HG03565 (cell line): ENCODE results near the gene ARID3A.

ENCODE experiments used
- ATAC-seq: cut with Tn5 transposase; IDR thresholded peaks from one replicate; pipeline ENCODE4 v1.9.1; 2021; ENCODE audit warnings: mild to moderate bottlenecking, moderate library complexity; ENCODE audit not compliant: unreplicated experiment

The ARID3A gene

DNA sequence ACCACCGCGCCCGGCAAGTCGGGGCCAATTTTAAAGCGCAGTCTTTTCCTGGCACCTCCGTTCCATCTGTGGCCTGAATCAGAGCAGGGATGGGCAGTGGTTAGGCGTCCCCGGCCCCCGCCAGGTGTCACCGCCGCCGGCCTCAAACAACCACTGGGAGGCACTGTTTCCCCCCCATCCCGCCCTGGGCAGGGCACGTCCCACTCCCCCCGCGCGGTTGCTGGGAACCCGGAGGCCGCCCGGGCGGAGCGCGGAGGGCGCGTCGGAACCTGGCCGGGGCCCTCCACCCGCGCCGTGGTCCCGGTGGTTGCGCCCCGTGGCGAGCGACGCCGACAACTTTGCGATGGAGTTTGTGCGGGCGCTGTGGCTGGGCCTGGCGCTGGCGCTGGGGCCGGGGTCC is 74.3 kb downstream of the ARID3A start, which contains the start of gene GRIN3B:
GRIN3B (plus strand) TSS at position 325 of the 400 bp plus-strand sequence; CDS start at position 344, 19 bp downstream.
- ATAC-seq: no peak

DNA sequence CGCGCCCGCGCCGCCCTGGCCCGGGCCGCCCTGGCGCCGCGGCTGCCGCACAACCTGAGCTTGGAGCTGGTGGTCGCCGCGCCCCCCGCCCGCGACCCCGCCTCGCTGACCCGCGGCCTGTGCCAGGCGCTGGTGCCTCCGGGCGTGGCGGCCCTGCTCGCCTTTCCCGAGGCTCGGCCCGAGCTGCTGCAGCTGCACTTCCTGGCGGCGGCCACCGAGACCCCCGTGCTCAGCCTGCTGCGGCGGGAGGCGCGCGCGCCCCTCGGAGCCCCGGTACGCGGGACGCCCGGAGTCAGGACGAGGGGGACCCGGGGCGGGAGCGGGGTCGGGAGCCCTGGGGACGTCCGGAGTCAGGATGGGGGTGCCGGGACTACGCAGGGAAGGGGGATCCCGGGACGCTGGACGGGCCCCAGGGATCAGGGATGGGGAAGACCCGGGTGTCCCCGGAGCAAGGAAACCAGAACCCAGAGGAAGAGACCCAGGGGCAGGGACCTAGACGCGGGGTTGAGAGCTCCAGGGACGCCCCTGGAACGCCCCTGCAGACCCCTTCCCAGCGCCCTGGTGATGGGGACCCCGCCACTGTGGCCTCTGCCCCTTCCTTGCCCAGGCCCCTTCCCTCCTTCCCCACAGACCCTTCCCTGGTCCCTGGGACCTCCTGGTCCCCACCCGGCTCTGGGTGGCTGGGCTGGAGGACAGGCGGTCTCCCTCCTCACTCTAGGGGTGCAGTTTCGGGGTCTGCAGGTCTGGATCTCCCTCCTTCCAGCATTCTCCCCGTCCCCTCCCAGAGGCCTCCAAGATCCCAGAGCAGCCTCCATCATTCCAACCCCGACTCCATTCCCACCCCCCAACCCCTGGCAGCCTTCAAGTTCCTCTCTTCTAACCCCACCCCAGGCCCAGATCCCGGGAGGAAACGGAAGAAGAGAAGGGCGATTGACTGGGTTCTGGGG is 75.0 kb downstream of the ARID3A start:
- no peak for ATAC-seq

DNA sequence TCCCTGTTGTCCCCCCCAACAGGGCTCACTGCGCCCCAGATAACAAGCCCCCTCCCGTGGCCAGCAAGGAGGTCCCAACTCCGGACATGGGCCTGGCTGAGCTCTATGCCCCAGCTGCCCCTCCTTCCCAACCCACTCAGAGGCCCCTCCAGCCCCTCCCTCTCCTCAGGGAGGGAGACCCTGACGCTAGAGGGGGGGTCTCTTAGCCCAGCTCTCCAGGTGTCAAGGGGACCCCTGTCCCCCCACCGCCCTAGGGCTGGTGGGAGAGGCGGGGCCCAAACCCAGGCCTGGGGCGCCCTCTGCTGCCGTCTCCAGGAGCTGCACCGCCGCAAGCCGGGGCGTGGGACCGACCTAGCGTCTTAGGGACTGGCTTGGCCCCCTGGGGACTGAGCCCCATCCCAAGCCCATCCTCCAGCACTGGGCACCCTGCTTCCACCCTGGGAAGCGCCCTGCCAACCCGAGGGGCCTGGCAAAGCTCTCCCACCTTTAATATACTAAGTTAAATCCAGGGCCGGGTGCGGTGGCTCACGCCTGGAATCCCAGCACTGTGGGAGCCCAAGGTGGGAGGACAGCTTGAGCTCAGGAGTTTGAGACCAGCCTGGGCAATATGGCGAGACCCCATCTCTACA is 75.8 kb downstream of the ARID3A start:
- no peak for ATAC-seq

DNA sequence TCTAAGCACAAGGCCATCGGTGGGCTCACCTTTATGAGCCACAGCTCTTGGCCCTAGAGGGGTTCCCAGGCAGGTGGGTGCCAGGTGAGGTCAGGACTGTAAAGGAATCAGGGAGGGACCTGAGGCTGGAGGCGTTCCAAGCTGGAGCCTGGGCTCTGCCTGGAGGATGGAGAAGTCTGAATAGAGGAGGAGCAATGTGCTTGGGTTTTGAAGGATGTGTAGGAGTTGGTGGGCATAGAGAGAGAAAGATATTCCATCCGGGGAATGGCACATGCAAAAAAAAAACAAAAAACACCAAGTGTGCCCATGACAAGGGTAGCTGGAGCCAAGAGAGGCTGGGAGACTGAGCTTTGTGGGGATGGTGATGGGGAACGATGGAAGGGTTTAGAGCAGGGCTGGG is 76.8 kb downstream of the ARID3A start:
- no peak for ATAC-seq

DNA sequence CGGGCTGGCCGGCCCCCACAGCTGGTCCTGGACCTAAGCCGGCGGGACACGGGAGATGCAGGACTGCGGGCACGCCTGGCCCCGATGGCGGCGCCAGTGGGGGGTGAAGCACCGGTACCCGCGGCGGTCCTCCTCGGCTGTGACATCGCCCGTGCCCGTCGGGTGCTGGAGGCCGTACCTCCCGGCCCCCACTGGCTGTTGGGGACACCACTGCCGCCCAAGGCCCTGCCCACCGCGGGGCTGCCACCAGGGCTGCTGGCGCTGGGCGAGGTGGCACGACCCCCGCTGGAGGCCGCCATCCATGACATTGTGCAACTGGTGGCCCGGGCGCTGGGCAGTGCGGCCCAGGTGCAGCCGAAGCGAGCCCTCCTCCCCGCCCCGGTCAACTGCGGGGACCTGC is 77.4 kb downstream of the ARID3A start:
- no peak for ATAC-seq

DNA sequence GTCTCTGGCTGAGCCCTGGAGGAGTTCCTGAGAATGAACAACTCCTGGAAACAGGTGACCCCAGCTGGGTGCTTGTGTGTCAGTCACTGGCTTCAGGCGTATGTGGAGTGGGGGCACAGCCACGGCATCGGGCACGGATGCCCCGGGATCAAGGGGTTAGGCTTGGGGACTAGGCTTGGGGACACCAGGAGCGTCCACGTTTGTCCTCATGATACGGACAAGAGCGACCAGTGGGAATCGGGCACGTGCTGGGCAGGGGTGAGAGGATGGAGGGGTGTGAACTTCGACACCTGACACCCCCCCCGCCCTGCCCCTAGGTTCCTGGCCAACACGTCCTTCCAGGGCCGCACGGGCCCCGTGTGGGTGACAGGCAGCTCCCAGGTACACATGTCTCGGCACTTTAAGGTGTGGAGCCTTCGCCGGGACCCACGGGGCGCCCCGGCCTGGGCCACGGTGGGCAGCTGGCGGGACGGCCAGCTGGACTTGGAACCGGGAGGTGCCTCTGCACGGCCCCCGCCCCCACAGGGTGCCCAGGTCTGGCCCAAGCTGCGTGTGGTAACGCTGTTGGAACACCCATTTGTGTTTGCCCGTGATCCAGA is 78.5 kb downstream of the ARID3A start:
- no peak for ATAC-seq

DNA sequence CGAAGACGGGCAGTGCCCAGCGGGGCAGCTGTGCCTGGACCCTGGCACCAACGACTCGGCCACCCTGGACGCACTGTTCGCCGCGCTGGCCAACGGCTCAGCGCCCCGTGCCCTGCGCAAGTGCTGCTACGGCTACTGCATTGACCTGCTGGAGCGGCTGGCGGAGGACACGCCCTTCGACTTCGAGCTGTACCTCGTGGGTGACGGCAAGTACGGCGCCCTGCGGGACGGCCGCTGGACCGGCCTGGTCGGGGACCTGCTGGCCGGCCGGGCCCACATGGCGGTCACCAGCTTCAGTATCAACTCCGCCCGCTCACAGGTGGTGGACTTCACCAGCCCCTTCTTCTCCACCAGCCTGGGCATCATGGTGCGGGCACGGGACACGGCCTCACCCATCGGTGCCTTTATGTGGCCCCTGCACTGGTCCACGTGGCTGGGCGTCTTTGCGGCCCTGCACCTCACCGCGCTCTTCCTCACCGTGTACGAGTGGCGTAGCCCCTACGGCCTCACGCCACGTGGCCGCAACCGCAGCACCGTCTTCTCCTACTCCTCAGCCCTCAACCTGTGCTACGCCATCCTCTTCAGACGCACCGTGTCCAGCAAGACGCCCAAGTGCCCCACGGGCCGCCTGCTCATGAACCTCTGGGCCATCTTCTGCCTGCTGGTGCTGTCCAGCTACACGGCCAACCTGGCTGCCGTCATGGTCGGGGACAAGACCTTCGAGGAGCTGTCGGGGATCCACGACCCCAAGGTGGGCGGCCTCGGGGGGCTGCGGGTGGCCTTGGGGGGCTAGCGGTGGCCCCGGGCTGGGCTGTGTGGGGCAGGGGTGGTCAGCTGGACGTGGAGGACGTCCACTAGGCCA is 79.2 kb downstream of the ARID3A start:
- ATAC-seq: no peak

DNA sequence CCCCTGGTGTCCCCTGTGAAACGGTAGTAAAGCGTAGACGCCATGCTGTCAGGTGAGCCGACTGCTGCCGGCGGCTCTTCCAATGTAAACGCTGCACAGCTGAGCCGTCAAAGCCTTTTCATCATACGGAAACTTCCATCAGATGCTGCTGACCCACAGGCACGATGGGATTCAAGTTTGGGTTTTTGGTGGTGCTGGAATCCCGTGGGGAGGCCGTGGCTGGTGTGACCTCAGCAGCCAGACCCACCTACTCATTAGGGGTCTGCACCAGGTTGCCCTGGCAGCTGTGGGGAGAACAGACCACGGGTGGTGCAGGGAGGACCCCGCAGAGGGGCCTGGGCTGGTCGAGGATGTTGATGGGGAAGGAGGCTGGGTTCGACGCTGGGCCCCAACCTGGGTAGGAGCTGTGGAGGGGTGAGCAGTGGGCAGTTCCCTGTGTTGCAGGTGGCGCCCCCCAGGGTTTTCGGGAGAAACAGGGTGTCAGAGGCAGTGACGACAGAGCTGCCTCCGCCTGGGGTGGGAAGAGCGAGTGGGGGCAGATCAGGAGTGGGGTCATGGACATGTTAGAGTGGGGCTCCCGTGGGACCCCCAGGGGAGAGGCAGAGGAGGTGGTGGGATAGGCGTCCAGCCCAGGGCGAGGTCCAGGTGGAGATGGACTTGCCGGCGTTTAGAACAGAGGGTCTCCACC is 81.0 kb downstream of the ARID3A start:
- no peak for ATAC-seq

DNA sequence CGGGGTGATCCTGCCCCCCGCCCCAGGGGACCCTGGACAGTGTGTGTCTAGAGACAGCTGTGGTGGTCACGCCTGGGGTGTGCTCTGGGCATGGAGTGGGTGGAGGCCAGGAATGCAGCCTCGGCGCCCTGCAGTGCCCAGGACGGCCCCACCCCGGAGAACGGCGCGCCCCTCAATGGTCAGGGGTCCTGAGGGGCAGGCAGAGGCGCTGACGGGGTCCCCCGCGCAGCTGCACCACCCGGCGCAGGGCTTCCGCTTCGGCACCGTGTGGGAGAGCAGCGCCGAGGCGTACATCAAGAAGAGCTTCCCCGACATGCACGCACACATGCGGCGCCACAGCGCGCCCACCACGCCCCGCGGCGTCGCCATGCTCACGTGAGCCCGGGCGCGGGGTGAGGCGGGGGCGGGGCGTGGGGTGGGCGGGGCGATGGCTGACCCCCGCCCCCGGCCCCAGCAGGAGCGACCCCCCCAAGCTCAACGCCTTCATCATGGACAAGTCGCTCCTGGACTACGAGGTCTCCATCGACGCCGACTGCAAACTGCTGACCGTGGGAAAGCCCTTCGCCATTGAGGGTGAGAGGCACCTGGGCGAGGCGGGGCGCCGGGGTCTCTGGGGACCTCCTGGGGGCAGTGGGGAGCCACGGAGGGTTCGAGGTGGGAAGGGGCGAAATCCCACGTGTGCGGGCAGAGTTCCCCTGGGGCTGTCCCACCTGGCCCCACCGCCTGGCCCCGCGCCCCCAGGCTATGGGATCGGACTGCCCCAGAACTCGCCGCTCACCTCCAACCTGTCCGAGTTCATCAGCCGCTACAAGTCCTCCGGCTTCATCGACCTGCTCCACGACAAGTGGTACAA is 81.8 kb downstream of the ARID3A start:
- ATAC-seq: no peak

DNA sequence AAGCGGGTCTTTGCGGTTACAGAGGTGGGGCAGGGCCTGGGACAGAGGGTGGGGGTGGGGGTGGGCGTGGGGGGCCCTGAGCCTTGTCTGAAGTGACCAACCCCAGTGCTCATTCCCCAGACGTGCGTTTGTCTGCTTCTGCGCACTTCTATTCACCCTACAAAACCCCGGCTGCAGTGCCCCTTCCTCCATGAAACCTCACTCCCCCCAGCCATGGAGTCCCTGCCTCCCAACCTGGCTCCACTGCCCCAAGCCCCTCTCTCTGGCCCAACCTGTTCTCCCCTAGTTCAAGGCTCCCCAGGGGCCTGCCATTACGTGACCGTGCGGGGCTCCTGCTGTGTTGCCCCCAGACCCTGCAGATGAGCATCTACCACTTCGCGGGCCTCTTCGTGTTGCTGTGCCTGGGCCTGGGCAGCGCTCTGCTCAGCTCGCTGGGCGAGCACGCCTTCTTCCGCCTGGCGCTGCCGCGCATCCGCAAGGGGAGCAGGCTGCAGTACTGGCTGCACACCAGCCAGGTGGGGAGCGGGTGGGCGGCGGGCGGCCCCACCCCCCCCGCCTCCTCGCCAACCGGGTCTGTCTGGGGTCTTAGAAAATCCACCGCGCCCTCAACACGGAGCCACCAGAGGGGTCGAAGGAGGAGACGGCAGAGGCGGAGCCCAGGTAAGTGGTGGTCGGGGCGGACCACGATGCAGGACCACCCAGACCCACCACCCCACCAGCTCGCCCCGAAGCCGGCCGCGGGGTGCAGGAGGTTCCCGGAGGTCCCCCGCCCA is 82.6 kb downstream of the ARID3A start:
- ATAC-seq: no peak

DNA sequence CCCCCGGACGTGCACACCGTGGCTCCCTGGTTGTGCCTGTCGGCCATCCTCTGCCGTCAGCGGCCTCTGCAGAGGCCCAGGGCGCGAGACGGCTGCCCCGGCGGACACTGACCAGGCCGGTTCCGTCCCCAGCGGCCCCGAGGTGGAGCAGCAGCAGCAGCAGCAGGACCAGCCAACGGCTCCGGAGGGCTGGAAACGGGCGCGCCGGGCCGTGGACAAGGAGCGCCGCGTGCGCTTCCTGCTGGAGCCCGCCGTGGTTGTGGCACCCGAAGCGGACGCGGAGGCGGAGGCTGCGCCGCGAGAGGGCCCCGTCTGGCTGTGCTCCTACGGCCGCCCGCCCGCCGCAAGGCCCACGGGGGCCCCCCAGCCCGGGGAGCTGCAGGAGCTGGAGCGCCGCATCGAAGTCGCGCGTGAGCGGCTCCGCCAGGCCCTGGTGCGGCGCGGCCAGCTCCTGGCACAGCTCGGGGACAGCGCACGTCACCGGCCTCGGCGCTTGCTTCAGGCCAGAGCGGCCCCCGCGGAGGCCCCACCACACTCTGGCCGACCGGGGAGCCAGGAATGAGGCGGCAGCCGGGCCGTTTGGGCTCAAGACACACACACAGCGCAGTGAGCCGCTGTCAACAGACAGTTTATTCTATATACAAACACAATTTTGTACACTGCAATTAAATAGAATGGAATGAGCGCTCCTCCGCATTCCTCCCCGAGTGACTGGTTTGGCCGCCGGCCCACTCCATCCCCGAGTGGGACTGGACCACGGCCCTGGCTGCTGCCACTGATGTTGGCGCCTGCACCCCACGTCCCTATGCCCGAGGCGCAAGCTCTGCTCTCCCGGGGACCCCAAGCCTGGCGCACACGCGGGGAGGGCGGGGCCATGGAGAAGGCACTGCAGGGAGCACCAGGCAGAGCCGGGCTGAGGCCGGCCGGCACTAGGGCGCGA is 83.5 kb downstream of the ARID3A start:
- ATAC-seq: no peak

DNA sequence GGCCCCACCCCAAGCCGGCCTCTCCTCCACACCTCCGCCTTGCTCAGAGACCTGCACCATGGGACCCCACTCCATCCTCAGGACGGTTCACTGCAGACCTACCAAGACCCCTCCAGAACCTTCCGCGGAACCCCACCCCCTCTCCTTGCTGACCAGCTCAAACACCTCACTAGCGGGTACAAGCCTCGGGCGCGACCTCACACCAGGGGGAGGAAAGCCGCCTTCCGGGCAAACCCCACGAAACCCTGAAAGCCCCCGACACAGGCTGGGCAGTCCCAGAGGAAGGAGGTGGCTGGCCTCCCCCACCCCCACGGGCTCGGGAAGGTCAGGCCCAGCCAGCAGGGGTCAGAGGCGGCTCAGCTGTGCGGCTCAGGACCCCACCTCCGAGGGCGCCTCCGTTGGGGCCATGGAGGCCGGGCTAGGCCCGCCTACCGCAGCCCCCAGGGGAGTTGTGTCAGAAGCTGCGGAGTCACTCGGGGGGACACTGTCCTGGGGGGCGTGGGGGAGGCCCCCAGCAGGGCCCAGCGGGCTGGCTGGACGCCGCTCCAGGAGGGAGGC is 84.2 kb downstream of the ARID3A start:
- no peak for ATAC-seq

DNA sequence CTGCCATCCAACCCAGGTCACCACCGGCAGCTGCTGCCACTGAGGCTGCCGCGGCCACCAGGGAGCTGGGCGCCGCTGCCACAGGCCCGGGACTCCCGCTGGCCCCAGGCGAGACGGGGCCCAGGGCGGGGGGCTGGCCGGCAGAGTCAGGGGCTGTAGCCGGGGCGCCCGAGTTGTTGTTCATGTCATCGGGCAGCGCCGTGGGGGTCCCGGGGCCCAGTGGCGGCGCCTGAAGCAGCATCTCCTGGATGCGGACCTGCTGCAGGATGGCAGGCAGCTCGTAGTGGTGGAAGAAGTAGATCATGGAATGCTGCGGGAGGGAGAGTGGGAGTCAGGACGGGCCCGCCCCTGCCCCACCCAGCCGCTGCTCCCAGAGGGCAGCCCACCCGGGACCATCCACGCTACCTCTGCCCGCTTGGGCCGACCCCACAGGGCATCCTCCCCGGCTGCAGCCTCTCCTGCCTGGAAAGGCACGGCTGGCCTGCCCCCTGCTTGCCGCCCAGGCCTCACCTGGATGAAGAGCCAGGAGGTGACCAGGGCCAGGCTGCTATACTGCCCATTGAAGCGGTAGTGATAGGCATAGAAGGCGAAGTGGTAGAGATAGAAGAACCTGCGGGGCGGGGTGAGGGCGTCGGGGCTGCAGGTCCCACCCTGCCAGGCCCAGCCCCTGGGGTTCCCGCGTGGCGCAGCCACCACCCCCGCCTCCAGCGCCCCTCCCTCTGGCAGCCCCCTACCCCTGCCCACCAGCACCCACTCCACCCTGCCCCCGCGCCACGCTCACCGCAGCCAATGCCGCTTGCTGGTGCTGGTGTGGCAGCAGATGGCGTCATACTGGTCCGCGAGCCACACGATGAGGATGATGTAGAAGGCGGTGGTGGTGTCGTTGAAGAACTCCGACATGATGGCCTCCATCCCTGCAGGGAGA is 85.0 kb downstream of the ARID3A start:
- ATAC-seq: no peak

DNA sequence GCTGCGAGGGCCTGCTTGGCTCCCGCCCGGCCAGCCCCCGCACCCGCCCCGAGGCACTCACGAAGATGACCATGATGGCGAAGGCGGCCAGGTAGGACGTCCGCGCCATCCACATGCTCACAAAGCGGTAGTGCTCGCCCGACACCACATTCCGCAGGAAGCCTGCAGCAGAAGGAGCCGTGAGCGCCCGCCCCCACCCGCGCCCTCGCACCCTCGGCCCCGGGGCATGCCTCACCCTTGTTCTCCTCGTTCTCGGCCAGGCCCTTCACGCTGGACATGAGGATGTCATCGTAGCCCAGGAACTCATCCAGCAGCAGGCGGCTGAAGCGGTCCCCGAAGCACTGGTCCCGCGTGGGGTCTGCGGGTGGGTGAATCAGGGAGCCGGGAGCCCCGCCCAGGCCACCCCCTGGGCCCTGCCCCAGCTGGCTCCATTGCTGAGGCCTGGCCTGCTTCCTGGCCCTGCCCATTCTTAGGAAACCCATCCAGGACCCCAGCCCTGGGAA is 86.0 kb downstream of the ARID3A start:
- no peak for ATAC-seq

DNA sequence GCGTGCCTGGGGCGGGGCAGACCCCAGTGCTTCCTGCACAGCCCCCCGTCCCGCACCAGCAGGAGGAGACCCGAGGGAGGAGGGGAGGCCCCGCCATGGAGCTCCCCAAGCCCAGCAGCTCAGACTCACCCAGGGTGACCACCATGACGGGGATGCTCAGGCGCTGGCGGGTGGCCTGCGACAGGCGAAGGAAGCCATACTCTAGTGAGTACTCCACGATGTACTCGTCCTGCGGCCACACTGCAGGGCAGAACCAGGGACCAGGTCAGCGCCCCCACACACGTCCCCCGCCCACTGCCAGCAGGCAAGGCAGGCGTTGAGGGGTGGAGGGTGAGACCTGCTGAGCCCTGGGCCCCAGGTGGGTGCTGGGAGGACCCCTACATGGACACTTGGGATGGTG is 86.5 kb downstream of the ARID3A start:
- ATAC-seq: no peak

DNA sequence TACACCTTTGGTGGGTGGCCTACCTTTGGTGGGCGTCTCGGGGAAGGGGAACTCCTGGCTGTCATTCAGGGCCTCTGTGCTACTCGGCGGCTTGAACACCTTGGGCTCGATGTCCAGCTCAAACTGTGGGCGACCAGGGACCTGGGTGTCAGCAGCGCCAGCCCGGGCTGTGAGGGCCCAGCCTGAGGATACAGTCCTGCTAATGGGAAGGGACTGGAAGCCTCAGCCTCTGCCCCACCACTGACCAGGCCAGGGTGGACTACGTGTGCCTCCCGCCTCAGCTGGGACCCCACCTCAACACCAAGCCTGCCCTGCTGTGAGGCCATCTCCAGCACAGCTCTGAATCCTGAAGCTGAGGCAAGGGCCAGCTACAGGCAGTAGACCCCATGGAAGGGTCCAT is 87.4 kb downstream of the ARID3A start:
- no peak for ATAC-seq
